GM03348 (cell line): ENCODE measurements around the gene FGF22.
"Not testable (repeated sequence)": the region's sequence is repeated elsewhere in the genome, so short reads cannot be mapped to it uniquely, and the experiment has no call there.

Source experiments
- DNase-seq: peaks from one replicate; pipeline ENCODE4 v3.0.0; 2012; ENCODE audit warnings: low spot score

Gene FGF22

GRCh38 chr19:621819-622218 is 17.9 kb upstream of the FGF22 start:
- DNase-seq: no peak

DNA sequence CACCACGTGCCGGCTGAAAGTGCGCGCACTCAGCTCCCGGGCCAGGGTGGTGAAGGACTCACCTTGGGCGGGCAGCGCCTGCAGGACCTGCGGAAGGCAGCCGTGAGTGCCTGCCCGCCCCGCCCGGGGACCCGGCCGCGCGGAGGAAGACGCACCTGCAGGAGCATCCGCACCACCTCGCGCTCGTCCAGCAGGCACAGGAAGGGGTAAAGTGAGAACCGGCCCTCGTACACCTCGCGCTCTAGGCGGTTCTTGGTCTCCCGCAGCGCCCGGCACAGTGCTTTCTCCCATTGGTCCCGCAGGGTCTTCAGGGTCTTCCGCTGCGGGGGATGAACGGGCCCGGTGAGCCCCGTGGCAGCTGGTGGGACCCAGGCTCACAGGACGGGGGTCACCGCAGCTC is 17.0 kb upstream of the FGF22 start:
- DNase-seq: no peak

DNA sequence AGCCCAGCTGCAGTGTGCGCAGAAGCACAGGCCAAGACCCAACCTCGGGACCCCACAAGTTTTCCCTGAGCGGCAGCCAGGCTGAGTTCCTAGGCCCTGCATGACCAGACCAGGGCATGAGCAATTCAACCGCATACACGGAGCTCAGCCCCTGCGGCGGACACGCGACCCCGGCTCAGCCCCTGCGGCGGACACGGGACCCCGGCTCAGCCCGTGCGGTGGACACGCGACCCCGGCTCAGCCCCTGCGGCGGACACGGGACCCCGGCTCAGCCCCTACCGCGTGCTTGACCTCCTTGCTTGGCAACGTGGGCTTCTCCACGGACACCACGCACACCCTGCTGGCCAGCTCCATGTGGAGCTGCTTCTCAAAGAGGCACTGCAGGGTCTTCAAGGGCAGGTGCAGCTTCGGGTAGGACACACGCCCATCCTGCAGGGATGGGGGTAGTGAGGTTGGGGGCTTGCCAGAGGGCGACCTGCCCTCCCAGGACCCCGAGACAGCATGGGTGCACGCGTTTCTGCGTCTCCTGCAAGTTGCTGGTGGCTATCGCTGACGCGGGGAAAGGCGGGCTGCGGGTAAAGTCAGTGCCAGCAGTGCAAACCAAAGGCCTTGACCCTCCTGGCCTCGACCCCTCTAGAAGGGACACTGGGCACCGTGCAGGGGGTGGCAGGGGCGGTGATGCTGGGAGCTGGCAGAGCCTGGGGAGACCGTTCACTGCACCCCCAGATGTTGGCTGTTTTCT is 16.3 kb upstream of the FGF22 start:
- DNase-seq: no peak

DNA sequence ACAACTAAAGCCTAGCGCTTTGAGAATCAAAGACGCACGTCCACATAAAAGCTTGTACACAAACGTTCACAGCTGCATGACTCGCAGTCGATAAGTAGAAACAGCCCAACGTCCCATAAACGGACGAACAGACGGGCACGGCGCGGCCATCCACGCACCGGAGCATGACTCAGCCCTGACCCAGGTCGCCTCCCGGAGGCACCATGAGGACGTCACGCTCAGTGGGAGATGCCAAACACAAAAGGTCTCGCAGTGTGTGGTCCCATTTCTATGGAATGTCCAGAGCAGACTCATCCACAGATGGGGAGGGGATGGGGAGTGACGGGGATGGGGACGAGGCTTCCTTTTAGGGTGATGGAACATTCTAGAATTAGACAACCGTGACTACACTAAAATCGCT is 15.7 kb upstream of the FGF22 start:
- DNase-seq: no peak

- DNase-seq: no peak
These were observed 15.1 kb upstream of the FGF22 start for GRCh38 chr19:624433-625109.

- no peak for DNase-seq
These were observed 14.4 kb upstream of the FGF22 start for GRCh38 chr19:625257-625656.

DNA sequence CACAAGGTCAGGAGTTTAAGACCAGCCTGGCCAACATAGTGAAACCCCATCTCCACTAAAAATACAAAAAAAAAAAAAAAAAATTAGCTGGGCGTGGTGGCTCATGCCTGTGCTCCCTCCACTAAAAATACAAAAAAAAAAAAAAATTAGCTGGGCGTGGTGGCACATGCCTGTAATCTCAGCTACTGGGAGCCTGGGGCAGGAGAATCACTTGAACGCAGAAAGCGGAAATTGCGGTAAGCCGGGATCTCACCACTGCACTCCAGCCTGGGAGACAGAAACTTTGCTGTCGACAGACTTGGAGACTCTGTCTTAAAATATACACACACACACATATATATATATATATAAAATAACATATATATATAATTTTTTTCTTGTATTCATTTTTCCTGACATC is 13.1 kb upstream of the FGF22 start:
- DNase-seq: not testable (repeated sequence)

- no peak for DNase-seq
These were observed 11.5 kb upstream of the FGF22 start for GRCh38 chr19:628168-628567.

GRCh38 chr19:629515-629914 is 10.2 kb upstream of the FGF22 start:
- DNase-seq: not testable (repeated sequence)

- no peak for DNase-seq
These were observed 9.5 kb upstream of the FGF22 start for GRCh38 chr19:629961-630714.

DNA sequence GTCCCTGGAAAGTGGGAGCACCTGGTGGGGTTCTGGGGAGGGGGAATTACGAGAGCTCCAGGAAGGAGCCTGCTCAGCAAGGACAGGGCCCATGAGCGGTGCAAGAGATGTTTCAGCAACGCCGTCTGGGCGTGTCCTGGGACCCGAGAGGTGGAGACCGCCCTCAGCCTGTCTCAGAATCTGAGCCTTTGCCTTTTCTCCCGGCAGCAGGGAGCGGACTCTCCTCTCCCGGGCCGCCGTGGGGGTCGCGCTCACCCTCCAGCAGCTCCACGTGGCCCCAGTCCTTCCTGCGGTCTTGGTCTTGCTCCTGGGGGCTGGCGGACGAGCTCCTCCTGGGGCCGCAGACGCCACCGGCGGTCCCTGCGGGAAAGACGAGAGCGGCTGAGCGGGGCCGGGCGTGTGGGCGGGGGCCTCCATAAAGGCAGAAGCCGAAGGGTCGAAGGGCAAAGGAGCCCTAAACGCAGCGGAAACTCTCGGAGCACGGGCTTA is 7.1 kb upstream of the FGF22 start:
- DNase-seq: peak; percentile 79

GRCh38 chr19:633068-633785 is 6.5 kb upstream of the FGF22 start, which contains the start of gene POLRMT:
POLRMT (minus strand) TSS chr19:633537; CDS start chr19:633512, 25 bp downstream.
- peak; percentile 100 for DNase-seq

GRCh38 chr19:633786-634639 is 5.7 kb upstream of the FGF22 start:
- peak; percentile 29 for DNase-seq

- DNase-seq: no peak
These were observed 4.6 kb upstream of the FGF22 start for GRCh38 chr19:634975-635652.

- DNase-seq: no peak
These were observed 800 bp upstream of the FGF22 start for GRCh38 chr19:638906-639252.

DNA sequence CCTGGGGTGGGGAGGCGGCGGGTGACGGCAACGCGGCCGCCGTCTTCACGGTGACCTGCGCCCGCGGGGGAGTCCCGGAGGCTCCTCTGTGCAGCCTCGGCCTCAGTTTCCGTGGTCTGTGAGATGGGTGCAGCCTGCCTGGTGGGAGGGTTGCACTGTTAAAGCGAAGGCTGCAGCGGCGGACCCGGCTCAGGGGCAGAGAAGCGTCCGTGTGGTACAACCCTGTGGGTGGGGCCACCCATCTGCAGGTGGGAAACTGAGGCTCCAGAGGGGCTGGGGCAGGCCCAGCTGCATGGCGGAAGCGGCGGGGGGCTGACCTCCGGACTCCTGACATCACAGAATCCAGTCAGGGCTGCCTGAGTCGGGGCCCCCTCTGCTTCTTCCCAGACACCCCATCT is 481 bp downstream of the FGF22 start:
- no peak for DNase-seq

DNA sequence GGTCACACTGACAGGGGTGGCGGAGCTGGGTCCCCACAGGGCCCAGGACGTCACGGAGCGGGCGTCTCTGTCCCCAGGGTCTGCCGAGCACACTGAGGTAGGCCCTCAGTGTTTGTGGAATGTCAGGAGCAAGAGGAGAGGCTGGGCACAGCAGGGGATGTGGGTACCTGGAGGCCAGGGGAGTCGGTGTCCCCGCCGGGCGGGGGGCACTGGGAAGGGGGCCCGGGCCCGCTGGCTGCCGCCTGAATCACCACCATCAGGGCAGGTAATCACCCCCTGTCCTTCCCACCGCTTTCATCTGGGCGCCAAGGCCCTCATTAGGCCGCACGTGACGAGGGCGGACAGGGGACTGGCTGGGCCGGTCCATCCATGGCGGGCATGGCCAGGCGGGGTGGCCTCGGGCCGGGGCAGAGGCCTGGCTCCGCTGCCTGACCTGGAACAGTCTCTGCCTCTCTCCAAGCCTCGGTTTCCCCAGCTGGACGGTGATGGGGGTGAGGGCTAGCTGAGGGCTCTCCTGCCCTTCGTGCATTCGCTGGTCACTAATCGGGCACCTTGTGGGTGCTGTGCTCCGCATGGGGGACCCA is 1.0 kb downstream of the FGF22 start:
- no peak for DNase-seq

DNA sequence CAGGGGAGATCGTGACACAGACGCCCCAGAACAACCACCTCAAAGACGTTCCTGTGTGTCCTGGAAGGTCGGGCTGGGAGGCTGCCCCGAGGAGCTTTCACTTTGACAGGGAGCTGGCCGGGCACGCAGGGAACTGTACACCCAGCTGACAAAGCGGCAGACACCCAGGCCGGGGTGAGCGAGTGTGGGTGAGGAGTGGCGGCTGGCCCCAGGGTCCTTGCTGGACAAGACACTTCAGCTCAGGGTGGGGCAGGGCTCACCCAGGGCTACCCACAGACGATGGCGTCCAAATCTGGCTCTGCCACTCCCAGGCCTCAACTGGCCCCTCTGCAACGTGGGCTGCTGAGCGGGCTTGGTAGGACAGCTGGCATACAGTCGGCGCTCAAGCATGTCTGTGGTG is 2.0 kb downstream of the FGF22 start:
- DNase-seq: no peak

GRCh38 chr19:642767-643727 is 3.4 kb downstream of the FGF22 start:
- DNase-seq: no peak
